A549 (cell line): ENCODE results near the gene SHROOM2. TPM values are rescaled to one million over a fixed set of nuclear protein-coding genes. Genes with fewer than 3 reads are reported as not detected.

ENCODE experiments used
- ATAC-seq, 2 experiments: fragments of 200-7000 bp in 1 of 2; fragments of >200 bp in 1 of 2; cut with Nextera tagmentation in 1 of 2; cut with Tn5 transposase in 1 of 2; 3 replicates each; pipeline versions ENCODE4 v1.8.0 to v1.9.1; 2018 to 2020; ENCODE audit warnings: mild to moderate bottlenecking in 1 of 2, moderate library complexity in 1 of 2
- CTCF ChIA-PET: fragments of 300-600 bp; sonication (Branson Sonifier 250); formaldehyde crosslinking; extraction: SDS; loops from one replicate; lab custom pipeline; 2021; ENCODE audit warnings: antibody characterized with exemption, inconsistent platforms; lab: Yijun Ruan, JAX
- POLR2A ChIA-PET: fragments of 350-600 bp; formaldehyde crosslinking; extraction: SDS; loops from one replicate; lab custom pipeline; 2021; ENCODE audit warnings: antibody characterized with exemption, inconsistent platforms; lab: Yijun Ruan, JAX
- DNase-seq, 2 experiments: peaks; one replicate each; pipeline versions ENCODE4 v3.0.0 to v3.0.0-alpha.2; 2011 to 2016; ENCODE audit warnings: low read depth in 1 of 2, low spot score in 1 of 2
- FAIRE-seq: peaks from 2 replicates; lab custom pipeline; 2011; peaks lifted over from hg19 to GRCh38; lab: Jason Lieb, UNC
- H3K27ac ChIP-seq, 2 experiments: fragments of >200 bp; sonication (Bioruptor Twin); formaldehyde crosslinking; 3 replicates each; pipeline ENCODE4 v1.5.1; 2016 to 2017
- H3K4me1 ChIP-seq: fragments of >200 bp; sonication (Bioruptor Twin); formaldehyde crosslinking; 3 replicates; pipeline ENCODE4 v1.6.1; 2016
- H3K4me2 ChIP-seq: fragments of >200 bp; sonication (Bioruptor Twin); formaldehyde crosslinking; 3 replicates; pipeline ENCODE4 v1.6.1; 2016
- H3K4me3 ChIP-seq: fragments of >200 bp; sonication (Bioruptor Twin); formaldehyde crosslinking; 3 replicates; pipeline ENCODE4 v1.5.1; 2016
- H3K9me3 ChIP-seq: fragments of >200 bp; sonication (Bioruptor Twin); formaldehyde crosslinking; 3 replicates; pipeline ENCODE4 v1.6.1; 2016
- CHD2 ChIP-seq: fragments of 150-350 bp; IDR thresholded peaks from 2 replicates; pipeline ENCODE4 v1.6.1; 2014; ENCODE audit warnings: low read length; ENCODE audit not compliant: partially characterized antibody
- E2F6 ChIP-seq: IDR thresholded peaks from 2 replicates; pipeline ENCODE4 v1.6.1; 2012; ENCODE audit warnings: low read depth, borderline replicate concordance
- EHF ChIP-seq: fragments of 250-450 bp; sonication (Bioruptor Pico); IDR thresholded peaks from 2 replicates; pipeline ENCODE4 v1.5.0; 2020; ENCODE audit warnings: mild to moderate bottlenecking
- FOSB ChIP-seq: fragments of 250-450 bp; sonication (Bioruptor Pico); IDR thresholded peaks from 2 replicates; pipeline ENCODE4 v1.5.0; 2020; ENCODE audit warnings: mild to moderate bottlenecking, moderate library complexity
- FOSL2 ChIP-seq, 2 experiments: fragments of 450-650 bp in 1 of 2; fragments of >200 bp in 1 of 2; sonication (Bioruptor Twin) in 1 of 2; formaldehyde crosslinking; IDR thresholded peaks; 2 replicates each; pipeline versions ENCODE4 v1.5.0 to v1.6.1; 2016 to 2020; ENCODE audit warnings: mild to moderate bottlenecking in 1 of 2, moderate library complexity in 1 of 2
- FOXS1 ChIP-seq: fragments of 250-450 bp; sonication (Bioruptor Pico); IDR thresholded peaks from 2 replicates; pipeline ENCODE4 v1.5.0; 2020; ENCODE audit warnings: mild to moderate bottlenecking, moderate library complexity
- HOXB5 ChIP-seq: fragments of 250-450 bp; sonication (Bioruptor Pico); IDR thresholded peaks from 2 replicates; pipeline ENCODE4 v1.5.0; 2020; ENCODE audit warnings: mild to moderate bottlenecking, moderate library complexity
- JUNB ChIP-seq: fragments of >200 bp; sonication (Bioruptor Twin); formaldehyde crosslinking; IDR thresholded peaks from 2 replicates; pipeline ENCODE4 v1.6.1; 2016
- KDM1A ChIP-seq: fragments of 200-600 bp; sonication (generic); IDR thresholded peaks from 2 replicates; pipeline ENCODE4 v1.6.1; 2016; ENCODE audit warnings: low read depth, mild to moderate bottlenecking
- MAFK ChIP-seq: fragments of 450-650 bp; IDR thresholded peaks from 2 replicates; pipeline ENCODE4 v1.6.1; 2014; ENCODE audit not compliant: partially characterized antibody
- MAZ ChIP-seq: fragments of 150-350 bp; IDR thresholded peaks from 2 replicates; pipeline ENCODE4 v1.6.1; 2014; ENCODE audit warnings: antibody characterized with exemption, low read depth, low read length, borderline replicate concordance
- MYC ChIP-seq: IDR thresholded peaks from 2 replicates; pipeline ENCODE4 v1.6.1; 2012; ENCODE audit warnings: mild to moderate bottlenecking, inconsistent platforms, low read length, improper control_type of control experiment, borderline replicate concordance
- NPAS2 ChIP-seq: fragments of 250-450 bp; sonication (Bioruptor Pico); IDR thresholded peaks from 2 replicates; pipeline ENCODE4 v1.8.0; 2022; ENCODE audit warnings: mild to moderate bottlenecking, moderate library complexity, borderline replicate concordance
- NR3C1 ChIP-seq: fragments of >200 bp; sonication (Bioruptor Twin); formaldehyde crosslinking; IDR thresholded peaks from 3 replicates; pipeline ENCODE4 v1.6.1; 2017
- POLR2A ChIP-seq: IDR thresholded peaks from 2 replicates; pipeline ENCODE4 v1.6.1; 2012; ENCODE audit warnings: mild to moderate bottlenecking, low read length
- RFX5 ChIP-seq: fragments of 450-650 bp; IDR thresholded peaks from 2 replicates; pipeline ENCODE4 v1.7.1; 2014; ENCODE audit warnings: antibody characterized with exemption, mild to moderate bottlenecking, moderate library complexity
- RNF2 ChIP-seq: fragments of 200-600 bp; sonication (generic); IDR thresholded peaks from 2 replicates; pipeline ENCODE4 v1.6.1; 2016; ENCODE audit warnings: low read depth, mild to moderate bottlenecking, antibody characterized with exemption, moderate library complexity, borderline replicate concordance
- TFCP2L1 ChIP-seq: fragments of 250-450 bp; sonication (Bioruptor Pico); IDR thresholded peaks from 2 replicates; pipeline ENCODE4 v1.5.0; 2021; ENCODE audit warnings: mild to moderate bottlenecking
- TP53 ChIP-seq: fragments of 250-450 bp; sonication (Bioruptor Pico); IDR thresholded peaks from 2 replicates; pipeline ENCODE4 v1.5.0; 2021; ENCODE audit warnings: mild to moderate bottlenecking, moderate library complexity
- ZNF302 ChIP-seq: fragments of 250-450 bp; sonication (Bioruptor Pico); IDR thresholded peaks from 2 replicates; pipeline ENCODE4 v1.9.0; 2021; ENCODE audit warnings: inconsistent platforms, mild to moderate bottlenecking, moderate library complexity
- WGBS: methylation state at CpG from one replicate; pipeline ENCODE4 v1.1.6; 2017; ENCODE audit errors: missing lambda C conversion rate; 5-methylcytosine and 5-hydroxymethylcytosine counted together
- polyA plus RNA-seq, 4 experiments: library from polyadenylated mRNA; depleted of rRNA in 3 of 4; stranded (reverse); fragments of >200 nt; fragmentation: RNase III in 1 of 4; extraction: RNeasy Plus Mini Kit Qiagen cat#74134 plus additional on column Dnase treatment in 1 of 4; gene quantifications; 2 replicates in 3 of 4; 3 replicates in 1 of 4; pipeline ENCODE4 v1.2.3, GENCODE V29; 2011 to 2017
- TF ChIP-seq, protein P1 (sequence below): IDR thresholded peaks from 2 replicates; pipeline ENCODE4 v1.6.1; 2012
- TF ChIP-seq, protein P2 (sequence below): fragments of >200 bp; sonication (Bioruptor Twin); formaldehyde crosslinking; IDR thresholded peaks from 2 replicates; pipeline ENCODE4 v1.6.1; 2016
- TF ChIP-seq, protein P3 (sequence below): fragments of >200 bp; sonication (Bioruptor Twin); formaldehyde crosslinking; IDR thresholded peaks from 3 replicates; pipeline ENCODE4 v1.5.1; 2016
- TF ChIP-seq, protein P4 (sequence below): fragments of 200-600 bp; sonication (generic); IDR thresholded peaks from 2 replicates; pipeline ENCODE4 v1.6.1; 2016; ENCODE audit warnings: antibody characterized with exemption, mild to moderate bottlenecking, moderate library complexity

SHROOM2 gene
- polyA plus RNA-seq, 2 of the 4 experiments (the other 2 are of a cell fraction) = 0.12 to 0.27 TPM

GRCh38 chrX:9847071-9847470 lies 60.8 kb downstream of the SHROOM2 start:
- FAIRE-seq (no peak), DNase-seq (peak in 1 of 2 experiments; percentile 37)
- POLR2A ChIA-PET = no interaction called here
- H3K9me3 ChIP-seq = no peaks in the 10 kb centered on the region
- peaks cover 14% of the 10 kb centered on the region; the same call in 2 of the 3 replicates for H3K4me1 ChIP-seq
- WGBS = 39% methylated on average over 8 of the region's 8 CpGs
- H3K4me3 ChIP-seq = no peak overlapping the region
- no peak for TF ChIP-seq NR3C1
- no peak for TF ChIP-seq RNF2
- no peak for TF ChIP-seq JUNB
- TF ChIP-seq MAFK = peak; percentile 1
- no peak for TF ChIP-seq CHD2
- no peak for TF ChIP-seq MAZ
- TF ChIP-seq FOSL2 (IDR thresholded peaks at IDR 0.05) = no peak
- peak; percentile 29; the same call in 1 of the 2 replicates for TF ChIP-seq FOSL2 (CRISPR knock-in tag; IDR thresholded peaks at IDR 0.05)
- TF ChIP-seq FOXS1 (CRISPR knock-in tag) = no peak
- TF ChIP-seq, all 56 proteins: peak for 2
- Histone ChIP-seq H3K27ac (peak overlapping the region; percentile 47 to 70; a peak in 5 of 6 replicates), H3K4me2 (peak overlapping the region; percentile 18; the same call in 1 of the 3 replicates)
- ATAC-seq = peak; percentile 77 to 80
- CTCF ChIA-PET = interaction anchor here (0.6 kb wide), 1 partner anchor 136 kb away, joined by 3 read pairs; no protein-coding TSS in a partner anchor

- no peak for TF ChIP-seq TP53 (CRISPR knock-in tag)
- TF ChIP-seq POLR2A = no peak
- TF ChIP-seq KDM1A = no peak
- TF ChIP-seq FOSB = no peak
- TF ChIP-seq, protein P1, sequence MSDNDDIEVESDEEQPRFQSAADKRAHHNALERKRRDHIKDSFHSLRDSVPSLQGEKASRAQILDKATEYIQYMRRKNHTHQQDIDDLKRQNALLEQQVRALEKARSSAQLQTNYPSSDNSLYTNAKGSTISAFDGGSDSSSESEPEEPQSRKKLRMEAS = no peak
- TF ChIP-seq FOXS1 (CRISPR knock-in tag) = no peak
- TF ChIP-seq, protein P2, sequence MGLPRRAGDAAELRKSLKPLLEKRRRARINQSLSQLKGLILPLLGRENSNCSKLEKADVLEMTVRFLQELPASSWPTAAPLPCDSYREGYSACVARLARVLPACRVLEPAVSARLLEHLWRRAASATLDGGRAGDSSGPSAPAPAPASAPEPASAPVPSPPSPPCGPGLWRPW = no peak
- no peak for TF ChIP-seq E2F6
- TF ChIP-seq TFCP2L1 (CRISPR knock-in tag) = no peak
- TF ChIP-seq, protein P3, sequence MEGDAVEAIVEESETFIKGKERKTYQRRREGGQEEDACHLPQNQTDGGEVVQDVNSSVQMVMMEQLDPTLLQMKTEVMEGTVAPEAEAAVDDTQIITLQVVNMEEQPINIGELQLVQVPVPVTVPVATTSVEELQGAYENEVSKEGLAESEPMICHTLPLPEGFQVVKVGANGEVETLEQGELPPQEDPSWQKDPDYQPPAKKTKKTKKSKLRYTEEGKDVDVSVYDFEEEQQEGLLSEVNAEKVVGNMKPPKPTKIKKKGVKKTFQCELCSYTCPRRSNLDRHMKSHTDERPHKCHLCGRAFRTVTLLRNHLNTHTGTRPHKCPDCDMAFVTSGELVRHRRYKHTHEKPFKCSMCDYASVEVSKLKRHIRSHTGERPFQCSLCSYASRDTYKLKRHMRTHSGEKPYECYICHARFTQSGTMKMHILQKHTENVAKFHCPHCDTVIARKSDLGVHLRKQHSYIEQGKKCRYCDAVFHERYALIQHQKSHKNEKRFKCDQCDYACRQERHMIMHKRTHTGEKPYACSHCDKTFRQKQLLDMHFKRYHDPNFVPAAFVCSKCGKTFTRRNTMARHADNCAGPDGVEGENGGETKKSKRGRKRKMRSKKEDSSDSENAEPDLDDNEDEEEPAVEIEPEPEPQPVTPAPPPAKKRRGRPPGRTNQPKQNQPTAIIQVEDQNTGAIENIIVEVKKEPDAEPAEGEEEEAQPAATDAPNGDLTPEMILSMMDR = no peak
- no peak for TF ChIP-seq RNF2
- TF ChIP-seq HOXB5 (CRISPR knock-in tag) = no peak
- Histone ChIP-seq H3K27ac (no peak overlapping the region), H3K9me3 (no peaks in the 10 kb centered on the region), H3K4me2 (no peak overlapping the region), H3K4me1 (peaks cover 11% of the 10 kb centered on the region; the same call in 2 of the 3 replicates), H3K4me3 (no peak overlapping the region)
- DNase-seq (no peak), ATAC-seq (no peak), FAIRE-seq (no peak)
- POLR2A ChIA-PET = no interaction called here
- CTCF ChIA-PET = interaction anchor here (1.2 kb wide), 1 partner anchor 9 kb away, joined by 3 read pairs; no protein-coding TSS in a partner anchor
- WGBS = 84% methylated on average over 17 of the region's 17 CpGs
Measured at GRCh38 chrX:9848718-9849479, 62.7 kb downstream of the SHROOM2 start.

- Histone ChIP-seq H3K4me2 (no peak overlapping the region), H3K9me3 (no peaks in the 10 kb centered on the region), H3K4me3 (no peak overlapping the region), H3K4me1 (peaks cover 8% of the 10 kb centered on the region; the same call in 2 of the 3 replicates), H3K27ac (no peak overlapping the region)
- ATAC-seq (no peak), FAIRE-seq (no peak), DNase-seq (no peak)
- ChIA-PET CTCF (no interaction called here), POLR2A (no interaction called here)
- 69% methylated on average over 6 of the region's 6 CpGs for WGBS
- TF ChIP-seq, protein P3 = no peak
- TF ChIP-seq JUNB = no peak
- no peak for TF ChIP-seq RFX5
- TF ChIP-seq POLR2A = no peak
- no peak for TF ChIP-seq NPAS2 (CRISPR knock-in tag)
- TF ChIP-seq ZNF302 (CRISPR knock-in tag) = no peak
- TF ChIP-seq, protein P4, sequence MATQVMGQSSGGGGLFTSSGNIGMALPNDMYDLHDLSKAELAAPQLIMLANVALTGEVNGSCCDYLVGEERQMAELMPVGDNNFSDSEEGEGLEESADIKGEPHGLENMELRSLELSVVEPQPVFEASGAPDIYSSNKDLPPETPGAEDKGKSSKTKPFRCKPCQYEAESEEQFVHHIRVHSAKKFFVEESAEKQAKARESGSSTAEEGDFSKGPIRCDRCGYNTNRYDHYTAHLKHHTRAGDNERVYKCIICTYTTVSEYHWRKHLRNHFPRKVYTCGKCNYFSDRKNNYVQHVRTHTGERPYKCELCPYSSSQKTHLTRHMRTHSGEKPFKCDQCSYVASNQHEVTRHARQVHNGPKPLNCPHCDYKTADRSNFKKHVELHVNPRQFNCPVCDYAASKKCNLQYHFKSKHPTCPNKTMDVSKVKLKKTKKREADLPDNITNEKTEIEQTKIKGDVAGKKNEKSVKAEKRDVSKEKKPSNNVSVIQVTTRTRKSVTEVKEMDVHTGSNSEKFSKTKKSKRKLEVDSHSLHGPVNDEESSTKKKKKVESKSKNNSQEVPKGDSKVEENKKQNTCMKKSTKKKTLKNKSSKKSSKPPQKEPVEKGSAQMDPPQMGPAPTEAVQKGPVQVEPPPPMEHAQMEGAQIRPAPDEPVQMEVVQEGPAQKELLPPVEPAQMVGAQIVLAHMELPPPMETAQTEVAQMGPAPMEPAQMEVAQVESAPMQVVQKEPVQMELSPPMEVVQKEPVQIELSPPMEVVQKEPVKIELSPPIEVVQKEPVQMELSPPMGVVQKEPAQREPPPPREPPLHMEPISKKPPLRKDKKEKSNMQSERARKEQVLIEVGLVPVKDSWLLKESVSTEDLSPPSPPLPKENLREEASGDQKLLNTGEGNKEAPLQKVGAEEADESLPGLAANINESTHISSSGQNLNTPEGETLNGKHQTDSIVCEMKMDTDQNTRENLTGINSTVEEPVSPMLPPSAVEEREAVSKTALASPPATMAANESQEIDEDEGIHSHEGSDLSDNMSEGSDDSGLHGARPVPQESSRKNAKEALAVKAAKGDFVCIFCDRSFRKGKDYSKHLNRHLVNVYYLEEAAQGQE = no peak
- no peak for TF ChIP-seq EHF (CRISPR knock-in tag)
- TF ChIP-seq MYC = no peak
Measured at GRCh38 chrX:9851890-9852289, 65.7 kb downstream of the SHROOM2 start.
